Ramos (cell line): ENCODE results near the gene GCNT2.
"Not testable (repeated sequence)": the region's sequence is repeated elsewhere in the genome, so short reads cannot be mapped to it uniquely, and the experiment has no call there.

ENCODE experiments used
- in situ Hi-C: fragments of 300-500 bp; cut with MboI; formaldehyde crosslinking; loops from one replicate; pipeline ENCODE4 v1.14.3; 2022; ENCODE audit warnings: low sequenced_read_pairs; ENCODE audit not compliant: unreplicated experiment

The GCNT2 gene

DNA sequence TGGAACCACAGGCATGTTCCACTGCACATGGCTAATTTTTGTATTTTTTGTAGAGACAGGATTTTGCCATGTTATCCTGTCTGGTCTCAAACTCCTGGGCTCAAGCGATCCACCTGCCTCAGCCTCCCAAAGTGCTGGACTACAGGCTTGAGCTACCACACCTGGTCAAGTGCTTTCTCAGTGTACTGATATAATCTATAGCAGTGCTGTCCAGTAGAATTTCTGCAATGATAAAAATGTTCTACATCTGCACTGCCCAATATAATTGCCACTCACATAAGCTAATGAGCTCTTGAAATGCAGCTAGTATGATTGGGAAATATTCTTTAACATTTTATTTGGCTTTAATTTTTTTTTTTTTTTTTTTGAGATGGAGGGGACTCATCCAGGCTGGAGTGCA, 109.0 kb downstream of the GCNT2 start:
- in situ Hi-C loops: no loop called here

DNA sequence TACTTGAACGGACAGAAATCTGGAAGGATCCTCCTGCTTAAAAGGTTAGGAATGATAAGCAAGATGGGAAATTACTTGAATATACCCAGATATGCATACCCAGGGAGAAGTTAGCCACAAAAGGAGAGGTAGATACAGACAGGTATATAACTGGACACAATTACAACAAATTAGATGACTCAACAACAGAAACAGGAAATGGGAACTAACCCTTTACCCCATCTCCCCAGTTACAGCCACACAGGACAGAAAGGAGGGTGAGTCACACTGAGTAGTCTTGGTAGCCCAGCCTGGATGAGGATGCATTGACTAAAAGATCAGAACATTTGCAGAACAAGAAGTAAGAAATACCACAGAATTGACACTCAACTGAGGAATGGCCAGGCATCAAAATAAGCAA, 112.1 kb downstream of the GCNT2 start:
- in situ Hi-C loops: no loop called here

- in situ Hi-C loops: no loop called here
Observed at GRCh38 chr6:10640412-10640811, 119.3 kb downstream of the GCNT2 start.

DNA sequence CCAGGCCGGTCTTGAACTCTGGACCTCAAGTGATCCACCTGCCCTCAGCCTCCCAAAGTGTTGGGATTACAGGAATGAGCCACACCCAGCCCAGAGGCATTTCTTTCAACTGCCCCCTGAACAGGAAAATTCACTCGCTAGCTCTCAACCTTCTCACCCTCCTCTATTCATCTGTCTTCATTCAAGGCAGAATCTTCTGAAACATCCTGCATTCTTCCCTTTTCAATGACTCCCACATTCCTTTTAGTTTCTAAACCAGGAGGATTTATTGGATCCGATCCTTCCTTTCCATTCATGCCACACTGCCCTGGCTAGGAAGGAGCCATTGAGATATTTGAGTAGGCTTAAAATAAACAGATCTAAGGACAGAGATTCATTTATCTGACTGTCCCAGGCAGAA, 120.4 kb downstream of the GCNT2 start:
- in situ Hi-C loops: no loop called here

GRCh38 chr6:10643201-10643651, 122.1 kb downstream of the GCNT2 start:
- in situ Hi-C loops: no loop called here

DNA sequence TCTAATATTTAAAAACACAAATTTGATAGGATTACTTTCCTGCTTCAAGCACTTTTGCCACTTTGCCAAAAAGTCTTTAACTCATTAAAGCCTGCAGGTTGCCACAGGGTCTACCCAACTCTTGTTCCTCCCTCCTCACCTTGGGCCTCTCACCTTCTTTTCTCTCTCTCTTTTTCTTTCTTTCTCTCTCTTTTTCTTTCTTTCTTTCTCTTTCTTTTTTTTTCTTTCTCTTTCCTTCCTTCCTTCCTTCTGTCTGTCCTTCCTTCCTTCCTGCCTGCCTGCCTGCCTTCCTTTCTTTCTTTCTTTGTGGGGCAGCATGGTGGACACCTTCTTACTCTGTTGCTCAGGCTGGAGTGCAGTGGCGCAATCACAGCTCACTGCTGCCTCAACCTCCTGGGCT, 123.1 kb downstream of the GCNT2 start:
- in situ Hi-C loops: no loop called here

DNA sequence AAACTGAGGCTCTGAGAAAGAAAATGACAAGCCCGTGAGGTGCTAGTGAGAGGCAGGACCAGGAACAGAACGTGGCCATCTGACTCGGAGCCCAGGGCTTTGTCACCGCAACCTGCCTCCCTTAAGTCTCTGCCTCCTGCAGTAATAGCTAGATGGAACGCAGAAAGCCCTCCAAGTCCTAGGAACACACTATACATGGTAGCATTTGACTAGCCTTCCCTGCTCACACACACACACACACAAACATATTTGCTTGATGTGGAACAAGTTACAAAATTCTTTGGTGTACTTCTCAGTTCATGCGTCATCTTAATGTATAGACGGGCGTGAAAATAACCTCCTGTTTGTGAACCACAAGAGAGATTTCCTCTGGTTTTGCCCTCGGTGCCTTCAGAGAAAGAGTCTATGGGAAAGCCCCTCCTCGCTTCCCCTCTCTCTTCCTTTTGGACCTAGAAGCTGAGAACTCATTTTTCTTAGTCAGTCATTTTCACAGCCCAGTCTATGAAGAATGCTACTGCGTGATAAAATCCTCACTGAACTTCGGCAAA, 134.4 kb downstream of the GCNT2 start:
- in situ Hi-C loops: no loop called here

DNA sequence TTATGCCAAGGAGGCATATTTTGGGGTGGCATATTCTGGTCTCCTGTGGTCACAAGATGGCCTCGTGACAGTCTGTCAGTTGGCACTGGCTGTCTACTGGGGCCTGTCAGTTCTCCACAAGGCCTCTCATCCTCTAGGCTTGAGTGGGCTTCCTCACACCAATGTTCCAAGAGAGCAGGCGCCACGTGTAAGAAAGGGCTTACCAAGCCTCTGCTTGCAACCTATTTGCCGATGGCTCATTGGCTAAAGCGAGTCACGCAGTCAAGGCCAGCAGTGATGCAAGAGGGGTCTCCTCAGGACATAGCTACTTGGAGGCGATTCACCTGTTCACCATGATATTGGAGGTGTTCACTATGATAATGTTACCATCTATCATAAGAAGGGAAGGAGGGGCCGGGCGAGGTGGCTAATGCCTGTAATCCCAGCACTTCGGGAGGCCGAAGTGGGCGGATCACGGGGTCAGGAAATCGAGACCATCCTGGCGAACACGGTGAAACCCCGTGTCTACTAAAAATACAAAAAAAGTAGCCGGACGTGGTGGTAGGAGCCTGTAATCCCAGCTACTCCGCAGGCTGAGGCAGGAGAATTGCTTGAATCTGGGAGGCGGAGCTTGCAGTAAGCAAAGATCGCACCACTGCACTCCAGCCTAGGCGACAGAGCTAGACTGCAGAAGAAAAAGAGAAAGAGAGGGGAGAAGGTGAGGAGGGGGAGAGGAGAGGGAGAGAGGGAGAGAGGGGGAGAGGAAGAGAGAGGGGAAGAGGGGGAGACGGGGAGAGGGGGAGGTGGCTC, 138.0 kb downstream of the GCNT2 start:
- in situ Hi-C loops: no loop called here

DNA sequence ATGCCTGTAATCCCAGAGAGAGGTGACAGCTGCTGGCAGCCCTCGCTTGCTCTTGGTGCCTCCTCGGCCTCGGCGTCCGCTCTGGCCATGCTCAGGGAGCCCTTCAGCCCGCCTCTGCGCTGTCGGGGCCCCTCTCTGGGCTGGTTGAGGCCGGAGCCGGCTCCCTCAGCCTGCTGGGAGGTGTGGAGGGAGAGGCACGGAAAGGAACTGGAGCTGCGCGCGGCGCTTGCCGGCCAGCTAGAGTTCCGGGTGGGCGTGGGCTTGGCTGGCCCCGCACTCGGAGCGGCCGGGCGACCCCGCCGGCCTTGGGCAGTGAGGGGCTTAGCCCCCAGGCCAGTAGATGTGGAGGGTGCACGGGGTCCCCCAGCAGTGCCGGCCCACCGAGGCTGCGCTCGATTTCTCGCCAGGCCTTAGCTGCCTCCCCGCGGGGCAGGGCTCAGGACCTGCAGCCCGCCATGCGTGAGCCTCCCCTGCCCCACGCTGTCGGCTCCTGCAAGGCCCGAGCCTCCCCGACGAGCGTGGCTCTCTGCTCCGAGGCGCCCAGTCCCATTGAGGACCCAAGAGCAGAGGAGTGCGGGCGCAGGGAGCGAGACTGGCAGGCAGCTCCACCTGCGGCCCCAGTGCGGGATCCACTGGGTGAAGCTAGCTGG, 138.7 kb downstream of the GCNT2 start:
- in situ Hi-C loops: no loop called here

DNA sequence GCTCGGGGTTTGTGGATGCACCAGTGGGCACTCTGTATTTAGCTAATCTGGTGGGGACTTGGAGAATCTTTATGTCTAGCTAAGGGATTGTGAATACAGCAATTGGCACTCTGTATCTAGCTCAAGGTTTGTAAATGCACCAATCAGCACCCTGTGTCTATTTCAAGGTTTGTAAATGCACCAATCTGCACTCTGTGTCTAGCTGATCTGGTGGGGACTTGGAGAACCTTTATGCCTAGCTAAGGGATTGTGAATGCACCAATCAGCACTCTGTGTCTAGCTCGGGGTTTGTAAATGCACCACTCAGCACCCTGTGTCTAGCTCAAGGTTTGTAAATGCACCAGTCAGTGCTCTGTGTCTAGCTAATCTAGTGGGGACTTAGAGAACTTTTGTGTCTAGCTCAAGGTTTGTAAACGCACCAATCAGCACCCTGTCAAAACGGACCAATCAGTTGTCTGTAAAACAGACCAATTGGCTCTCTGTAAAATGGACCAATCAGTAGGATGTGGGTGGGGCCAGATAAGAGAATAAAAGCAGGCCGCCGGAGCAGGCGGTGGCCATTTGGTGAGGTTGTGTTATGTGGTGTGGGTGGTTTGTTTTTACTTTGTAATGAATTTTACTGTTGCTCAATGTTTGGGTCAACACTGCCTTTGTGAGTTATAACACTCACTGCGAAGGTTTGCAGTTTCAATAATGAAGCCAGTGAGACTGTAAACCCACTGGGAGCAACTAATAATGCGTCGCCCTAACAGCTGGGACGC, 139.5 kb downstream of the GCNT2 start:
- in situ Hi-C loops: not testable (repeated sequence)

- in situ Hi-C loops: no loop called here
Observed at GRCh38 chr6:10662207-10662606, 141.1 kb downstream of the GCNT2 start.

DNA sequence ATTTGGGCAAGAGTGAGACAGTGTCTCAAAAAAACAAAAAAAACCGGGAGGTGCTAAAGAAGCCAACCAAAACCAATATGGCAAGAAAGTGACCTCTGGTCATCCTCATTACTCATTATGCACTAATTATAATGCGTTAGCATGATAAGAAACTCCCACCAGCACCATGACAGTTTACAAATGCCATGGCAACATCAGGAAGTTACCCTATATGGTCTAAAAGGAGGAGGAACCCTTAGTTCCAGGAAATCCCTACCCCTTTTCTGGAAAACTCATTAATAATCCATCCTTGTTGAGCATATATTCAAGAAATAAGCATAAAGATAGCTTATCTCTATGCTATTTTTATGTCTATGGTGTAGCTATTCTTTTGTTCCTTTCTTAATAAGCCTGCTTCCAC, 141.6 kb downstream of the GCNT2 start:
- in situ Hi-C loops: no loop called here

DNA sequence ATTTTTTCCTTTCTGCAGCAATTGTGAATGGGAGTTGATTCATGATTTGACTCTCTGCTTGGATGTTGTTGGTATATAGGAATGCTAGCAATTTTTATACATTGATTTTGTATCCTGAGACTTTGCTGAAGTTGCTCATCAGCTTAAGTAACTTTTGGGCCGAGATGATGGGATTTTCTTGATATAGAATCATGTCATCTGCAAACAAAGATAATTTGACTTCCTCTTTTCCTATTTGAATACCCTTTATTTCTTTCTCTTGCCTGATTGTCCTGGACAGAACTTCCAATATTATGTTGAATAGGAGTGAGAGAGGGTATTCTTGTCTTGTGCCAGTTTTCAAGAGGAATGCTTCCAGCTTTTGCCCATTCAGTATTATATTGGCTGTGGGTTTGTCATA, 144.4 kb downstream of the GCNT2 start:
- in situ Hi-C loops: not testable (repeated sequence)

DNA sequence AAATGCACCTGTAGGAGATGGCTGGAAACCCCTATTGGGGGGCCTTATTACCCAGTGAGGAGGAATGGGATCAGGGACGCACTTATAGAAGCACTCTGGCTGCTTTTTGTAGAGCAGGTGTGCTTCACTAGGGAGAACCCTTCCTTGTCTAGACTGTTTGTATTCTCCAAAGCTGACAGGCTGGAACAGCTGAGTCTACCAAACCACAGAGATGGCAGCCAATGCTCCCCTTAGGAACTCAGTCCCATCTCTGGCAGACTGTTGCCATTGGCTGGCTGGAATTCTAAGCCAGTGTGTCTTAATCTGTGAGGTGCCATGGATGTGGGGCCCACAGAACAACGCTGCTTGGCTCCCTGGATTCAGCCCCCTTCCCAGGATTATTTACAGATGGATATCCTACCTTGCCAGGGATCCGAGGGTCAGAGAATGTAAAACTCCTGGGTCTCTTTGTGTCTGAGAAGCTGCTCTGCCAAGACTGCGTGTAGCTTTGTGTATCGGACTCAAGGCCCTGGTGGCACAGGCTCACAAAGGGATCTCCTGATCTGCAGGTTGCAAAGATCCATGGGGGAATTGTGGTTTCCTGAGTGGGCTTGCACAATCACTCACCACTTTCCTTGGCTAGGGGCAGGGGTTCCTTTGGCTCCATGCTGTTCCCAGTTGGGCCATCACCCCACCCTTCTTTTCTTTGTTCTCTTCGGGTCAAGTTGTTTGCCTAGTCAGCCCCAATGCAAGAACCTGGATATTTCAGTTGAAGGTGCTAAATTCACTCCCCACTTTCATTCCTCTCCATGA, 147.2 kb downstream of the GCNT2 start:
- in situ Hi-C loops: no loop called here

DNA sequence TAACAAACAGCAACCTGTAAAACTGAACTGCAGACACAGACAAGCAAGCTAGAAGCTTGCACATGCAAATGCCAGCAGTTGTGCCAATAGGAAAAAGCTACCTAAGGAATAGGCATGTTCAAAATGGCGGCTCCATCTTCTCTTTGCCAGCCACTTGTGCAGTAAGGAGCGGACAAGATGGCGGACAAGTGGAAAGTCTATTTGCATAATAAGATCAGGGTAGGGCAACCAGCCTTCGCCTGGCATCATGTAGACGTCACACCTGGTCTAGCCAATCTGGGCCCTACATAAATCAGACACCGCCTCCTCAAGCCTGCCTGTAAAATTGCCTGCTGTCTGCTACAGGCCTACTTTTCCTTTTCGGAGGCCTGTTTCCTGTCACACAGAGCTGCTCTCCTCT, 155.3 kb downstream of the GCNT2 start:
- in situ Hi-C loops: no loop called here

DNA sequence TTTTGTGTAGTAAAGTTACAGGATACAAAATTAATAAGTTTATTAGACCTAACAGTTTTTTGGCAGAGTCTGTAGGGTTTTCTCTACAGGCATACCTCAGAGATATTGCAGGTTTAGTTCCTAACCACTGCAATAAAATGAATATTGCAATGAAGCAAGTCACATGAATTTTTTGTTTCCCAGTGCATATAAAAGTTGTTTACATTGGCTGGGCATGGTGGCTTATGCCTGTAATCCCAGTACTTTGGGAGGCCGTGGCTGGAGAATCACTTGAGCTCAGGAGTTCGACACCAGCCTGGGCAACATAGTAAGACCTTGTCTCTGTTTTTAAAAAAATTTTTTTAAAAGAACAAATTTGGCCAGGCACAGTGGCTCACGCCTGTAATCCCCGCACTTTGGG, 157.3 kb downstream of the GCNT2 start:
- in situ Hi-C loops: no loop called here
